LNCAP (cell line): ENCODE data around the gene PEAK3.

Source experiments
- TF ChIP-seq, protein P1 (sequence below): fragments of 450-650 bp; IDR thresholded peaks from 2 replicates; pipeline ENCODE4 v1.5.1; 2017; ENCODE audit warnings: mild to moderate bottlenecking

PEAK3 gene

DNA sequence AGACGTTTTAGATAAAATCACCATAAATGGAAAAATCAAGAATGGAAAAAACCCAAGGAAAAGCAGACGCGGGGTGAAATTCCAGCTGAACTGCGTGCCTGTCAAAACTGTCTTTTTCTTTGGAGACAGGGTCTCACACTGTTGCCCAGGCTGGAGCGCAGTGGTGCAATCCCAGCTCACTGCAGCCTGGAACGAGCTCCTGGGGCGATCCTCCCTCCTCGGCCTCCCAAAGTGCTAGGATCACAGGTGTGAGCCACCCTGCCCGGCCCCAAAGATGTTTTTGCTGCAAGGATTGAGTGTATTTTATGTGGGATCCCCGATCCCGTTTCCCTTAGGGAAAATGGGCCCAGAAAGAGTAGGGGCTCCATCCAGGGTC, 875 bp upstream of the PEAK3 start:
- TF ChIP-seq, protein P1, sequence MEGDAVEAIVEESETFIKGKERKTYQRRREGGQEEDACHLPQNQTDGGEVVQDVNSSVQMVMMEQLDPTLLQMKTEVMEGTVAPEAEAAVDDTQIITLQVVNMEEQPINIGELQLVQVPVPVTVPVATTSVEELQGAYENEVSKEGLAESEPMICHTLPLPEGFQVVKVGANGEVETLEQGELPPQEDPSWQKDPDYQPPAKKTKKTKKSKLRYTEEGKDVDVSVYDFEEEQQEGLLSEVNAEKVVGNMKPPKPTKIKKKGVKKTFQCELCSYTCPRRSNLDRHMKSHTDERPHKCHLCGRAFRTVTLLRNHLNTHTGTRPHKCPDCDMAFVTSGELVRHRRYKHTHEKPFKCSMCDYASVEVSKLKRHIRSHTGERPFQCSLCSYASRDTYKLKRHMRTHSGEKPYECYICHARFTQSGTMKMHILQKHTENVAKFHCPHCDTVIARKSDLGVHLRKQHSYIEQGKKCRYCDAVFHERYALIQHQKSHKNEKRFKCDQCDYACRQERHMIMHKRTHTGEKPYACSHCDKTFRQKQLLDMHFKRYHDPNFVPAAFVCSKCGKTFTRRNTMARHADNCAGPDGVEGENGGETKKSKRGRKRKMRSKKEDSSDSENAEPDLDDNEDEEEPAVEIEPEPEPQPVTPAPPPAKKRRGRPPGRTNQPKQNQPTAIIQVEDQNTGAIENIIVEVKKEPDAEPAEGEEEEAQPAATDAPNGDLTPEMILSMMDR, result no peak

DNA sequence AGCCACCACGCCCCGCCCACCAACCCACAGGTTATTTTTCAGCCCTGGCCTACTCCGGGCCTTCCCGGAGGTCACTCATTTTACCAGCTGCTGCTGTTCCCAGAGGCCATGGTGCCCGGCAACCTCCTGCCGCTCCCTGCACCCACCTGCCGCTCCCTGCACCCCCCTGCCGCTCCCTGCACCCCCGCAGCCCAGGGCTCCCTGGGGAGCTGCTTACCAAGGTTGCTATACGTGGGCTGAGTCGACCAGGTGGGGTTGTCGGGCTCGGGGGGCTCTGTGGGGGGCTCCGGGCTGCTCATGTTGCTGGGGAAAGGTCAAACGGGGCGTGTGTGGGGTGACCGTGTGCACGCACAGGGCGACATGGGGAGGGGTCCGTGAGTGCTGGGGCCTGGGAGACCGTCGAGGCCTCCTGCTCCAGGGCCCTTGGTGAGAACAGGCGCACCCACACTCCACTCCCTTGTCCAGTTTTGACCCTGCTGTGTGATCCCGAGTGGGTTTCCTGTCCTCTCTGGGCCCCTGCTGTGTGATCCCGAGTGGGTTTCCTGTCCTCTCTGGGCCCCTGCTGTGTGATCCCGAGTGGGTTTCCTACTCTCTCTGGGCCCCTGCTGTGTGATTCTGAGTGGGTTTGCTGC, 1.2 kb downstream of the PEAK3 start:
- TF ChIP-seq, protein P1, result no peak

DNA sequence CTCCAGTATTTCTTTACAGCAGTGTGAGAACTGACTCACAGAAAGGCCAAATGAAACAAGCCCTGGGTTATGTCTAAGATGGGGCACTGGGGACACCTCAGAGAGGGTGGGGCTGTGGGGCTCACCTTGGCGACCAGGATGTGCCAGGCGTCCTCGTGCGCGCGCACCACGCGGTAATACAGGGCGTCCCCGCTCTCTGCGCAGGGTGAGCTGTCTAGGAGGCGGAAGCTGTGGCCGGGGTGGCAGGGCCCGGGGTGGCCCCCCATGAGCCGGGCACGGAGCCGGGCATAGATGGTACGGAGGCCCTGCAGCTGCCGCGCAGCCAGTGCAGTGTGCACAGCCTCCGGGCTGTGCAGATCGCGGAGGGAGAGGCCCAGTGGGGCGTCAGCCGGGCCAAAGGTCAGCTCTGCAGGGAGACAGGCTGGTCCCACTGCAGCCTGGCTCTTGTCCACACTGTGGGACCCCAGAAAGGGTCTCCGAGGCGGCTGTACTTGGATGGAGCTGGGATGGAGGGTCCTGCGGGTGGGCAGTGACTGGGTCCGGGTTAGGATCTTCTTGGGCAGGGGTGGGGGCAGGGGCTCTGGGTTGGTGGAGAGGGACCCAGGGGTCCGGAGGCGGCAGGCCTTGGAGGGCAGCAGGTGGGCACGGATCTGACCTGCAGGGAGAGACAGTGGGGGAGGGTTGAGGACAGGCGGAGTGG, 3.4 kb downstream of the PEAK3 start:
- TF ChIP-seq, protein P1, result no peak

DNA sequence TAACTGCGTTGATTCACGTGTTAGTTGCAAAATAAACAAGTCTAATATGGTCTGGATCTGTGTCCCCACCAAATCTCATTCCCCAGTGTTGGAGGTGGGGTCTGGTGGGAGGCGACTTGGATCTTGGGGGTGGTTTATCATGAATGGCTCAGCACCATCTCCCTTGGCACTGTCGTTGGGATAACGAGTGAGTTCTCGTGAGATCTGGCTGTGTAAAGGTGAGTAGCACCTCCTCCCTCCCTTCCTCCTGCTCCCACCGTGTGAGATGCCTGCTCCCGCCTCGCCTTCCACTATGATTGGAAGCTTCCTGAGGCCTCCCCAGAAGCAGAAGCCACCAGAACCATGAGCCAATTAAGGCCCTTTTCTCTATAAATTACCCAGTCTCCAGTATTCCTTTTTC, 4.8 kb downstream of the PEAK3 start:
- TF ChIP-seq, protein P1, result no peak

DNA sequence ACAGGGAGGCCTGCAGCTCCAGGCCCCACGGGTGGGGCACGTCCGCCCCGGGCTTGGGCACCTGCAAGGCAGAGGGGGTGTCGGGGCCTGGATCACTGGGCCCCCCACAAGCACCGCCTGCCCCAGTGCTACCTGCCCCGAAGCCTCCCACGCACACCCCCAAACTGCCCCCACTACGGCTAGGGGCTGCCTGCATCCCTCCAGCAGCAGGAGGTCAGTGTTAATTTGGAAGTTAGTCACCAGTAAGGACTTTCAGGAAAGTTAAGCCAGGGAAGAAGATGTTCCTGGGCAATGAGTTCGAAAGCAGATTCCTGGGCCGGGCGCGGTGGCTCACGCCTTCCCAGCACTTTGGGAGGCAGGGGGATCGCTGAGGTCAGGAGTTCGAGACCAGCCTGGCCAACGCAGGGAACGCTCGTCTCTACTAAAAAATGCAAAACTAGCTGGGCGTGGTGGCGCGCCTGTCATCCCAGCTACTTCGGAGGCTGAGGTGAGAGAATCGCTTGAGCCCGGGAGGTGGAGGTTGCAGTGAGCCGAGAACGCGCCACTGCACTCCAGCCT, 5.5 kb downstream of the PEAK3 start:
- TF ChIP-seq, protein P1, result no peak

DNA sequence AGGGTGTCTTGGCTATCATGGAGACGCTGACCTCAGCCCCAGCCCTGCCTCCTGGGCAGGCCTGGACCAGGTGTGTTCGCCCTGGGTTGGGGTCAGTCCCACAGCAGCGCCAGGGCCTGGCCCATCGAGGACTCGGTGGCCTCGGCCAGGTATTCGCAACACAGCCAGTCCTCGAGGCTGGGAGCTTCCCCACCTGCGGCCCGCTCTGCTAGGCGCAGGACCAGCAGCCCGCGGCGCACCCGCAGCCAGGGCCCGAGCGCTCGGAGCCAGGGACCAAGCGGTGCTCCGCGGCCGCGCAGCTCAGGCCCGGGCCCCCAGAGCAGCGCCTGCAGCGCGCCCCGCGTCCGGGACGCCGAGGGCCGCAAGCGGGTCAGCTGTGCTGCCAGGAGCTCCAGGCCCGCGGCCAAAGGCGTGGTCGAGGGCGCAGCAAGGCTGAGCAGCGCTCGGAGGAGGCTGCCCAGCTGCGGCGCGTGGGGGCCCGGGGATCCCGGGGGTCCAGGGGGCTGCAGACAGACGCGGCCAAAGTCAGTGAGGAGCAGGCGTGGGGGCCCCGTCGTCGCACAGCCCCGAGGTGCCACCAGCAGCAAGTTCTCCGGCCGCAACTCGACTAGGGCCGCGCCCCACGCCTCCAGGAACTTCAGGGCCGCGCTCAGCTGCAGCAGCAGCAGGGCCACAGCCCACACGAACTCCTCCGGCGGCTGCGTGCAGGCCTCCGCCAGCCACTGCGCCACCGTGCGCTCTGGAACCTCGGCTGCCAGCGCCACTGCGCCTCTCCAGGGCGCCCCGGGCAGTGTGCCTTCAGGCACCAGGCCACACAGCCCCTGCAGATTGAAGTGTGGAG, 6.2 kb downstream of the PEAK3 start:
- TF ChIP-seq, protein P1, result no peak

DNA sequence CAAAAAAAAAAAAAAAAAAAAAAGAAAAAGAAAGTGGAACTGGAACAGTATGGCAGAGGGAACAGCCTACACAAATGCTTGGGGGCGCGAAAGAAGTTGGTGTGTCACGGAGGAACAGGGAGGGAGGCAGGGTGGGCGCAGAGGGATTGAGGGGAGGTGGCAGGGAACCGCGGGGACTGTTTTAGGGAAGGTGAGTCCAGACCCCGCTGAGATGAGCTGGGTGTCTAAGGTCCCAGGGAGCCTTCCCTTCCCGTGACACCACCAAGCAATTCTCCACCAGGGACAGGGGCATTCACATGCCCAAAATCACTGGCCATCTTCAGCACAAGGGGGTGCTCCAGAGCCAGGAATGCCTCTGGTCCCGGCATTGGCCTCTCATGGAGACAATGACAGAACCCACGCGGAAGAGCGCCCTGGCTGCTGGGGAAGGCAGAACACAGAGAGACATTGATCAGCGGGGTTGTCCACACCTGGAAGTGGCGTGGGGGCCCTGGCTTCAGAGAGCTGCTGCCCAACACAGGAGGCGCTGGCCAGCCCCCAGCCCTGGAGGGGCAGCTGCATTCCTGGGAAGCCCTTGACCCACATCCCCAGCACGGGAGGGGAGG, 6.9 kb downstream of the PEAK3 start:
- TF ChIP-seq, protein P1, result peak; percentile 56
